ENCODE measurements around the gene GRAMD2B.

DNA sequence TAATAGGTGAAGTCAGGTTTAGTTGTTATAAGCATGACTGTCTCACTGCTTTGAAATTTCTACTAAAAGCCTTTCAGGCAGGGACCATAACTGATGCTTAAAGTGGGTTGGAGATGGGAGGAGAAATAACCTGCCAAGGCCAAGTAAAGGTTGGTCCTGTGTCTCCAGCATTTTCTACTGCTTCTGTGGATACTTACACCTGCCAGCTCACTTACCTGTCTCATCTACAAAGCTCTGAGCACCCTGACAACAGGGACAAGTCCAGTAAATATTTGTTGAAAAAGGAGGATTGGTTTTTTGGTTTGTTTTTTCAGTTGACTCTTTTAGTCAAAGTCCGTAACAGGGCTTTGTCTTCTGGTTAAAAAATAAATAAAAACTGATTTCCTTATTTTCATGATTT lies 38.6 kb downstream of the GRAMD2B start:
- no peak for TF ChIP-seq POLR2A (IDR thresholded peaks at IDR 0.05)
- TF ChIP-seq, protein P1, sequence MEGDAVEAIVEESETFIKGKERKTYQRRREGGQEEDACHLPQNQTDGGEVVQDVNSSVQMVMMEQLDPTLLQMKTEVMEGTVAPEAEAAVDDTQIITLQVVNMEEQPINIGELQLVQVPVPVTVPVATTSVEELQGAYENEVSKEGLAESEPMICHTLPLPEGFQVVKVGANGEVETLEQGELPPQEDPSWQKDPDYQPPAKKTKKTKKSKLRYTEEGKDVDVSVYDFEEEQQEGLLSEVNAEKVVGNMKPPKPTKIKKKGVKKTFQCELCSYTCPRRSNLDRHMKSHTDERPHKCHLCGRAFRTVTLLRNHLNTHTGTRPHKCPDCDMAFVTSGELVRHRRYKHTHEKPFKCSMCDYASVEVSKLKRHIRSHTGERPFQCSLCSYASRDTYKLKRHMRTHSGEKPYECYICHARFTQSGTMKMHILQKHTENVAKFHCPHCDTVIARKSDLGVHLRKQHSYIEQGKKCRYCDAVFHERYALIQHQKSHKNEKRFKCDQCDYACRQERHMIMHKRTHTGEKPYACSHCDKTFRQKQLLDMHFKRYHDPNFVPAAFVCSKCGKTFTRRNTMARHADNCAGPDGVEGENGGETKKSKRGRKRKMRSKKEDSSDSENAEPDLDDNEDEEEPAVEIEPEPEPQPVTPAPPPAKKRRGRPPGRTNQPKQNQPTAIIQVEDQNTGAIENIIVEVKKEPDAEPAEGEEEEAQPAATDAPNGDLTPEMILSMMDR (IDR thresholded peaks at IDR 0.05): no peak
- TF ChIP-seq EP300 (IDR thresholded peaks at IDR 0.05): no peak
- TF ChIP-seq POLR2AphosphoS5 (IDR thresholded peaks at IDR 0.05): no peak

Data from upper lobe of left lung (tissue), 4 donors.